ENCODE data around the gene LSM4. TPM values are rescaled to one million over a fixed set of nuclear protein-coding genes. Genes with fewer than 3 reads are reported as not detected.
A peak's percentile ranks its signal among the peaks of the same experiment; 100 is the strongest.

LSM4 gene
- total RNA-seq, 1 donor from 2014 or later = 440 TPM

DNA sequence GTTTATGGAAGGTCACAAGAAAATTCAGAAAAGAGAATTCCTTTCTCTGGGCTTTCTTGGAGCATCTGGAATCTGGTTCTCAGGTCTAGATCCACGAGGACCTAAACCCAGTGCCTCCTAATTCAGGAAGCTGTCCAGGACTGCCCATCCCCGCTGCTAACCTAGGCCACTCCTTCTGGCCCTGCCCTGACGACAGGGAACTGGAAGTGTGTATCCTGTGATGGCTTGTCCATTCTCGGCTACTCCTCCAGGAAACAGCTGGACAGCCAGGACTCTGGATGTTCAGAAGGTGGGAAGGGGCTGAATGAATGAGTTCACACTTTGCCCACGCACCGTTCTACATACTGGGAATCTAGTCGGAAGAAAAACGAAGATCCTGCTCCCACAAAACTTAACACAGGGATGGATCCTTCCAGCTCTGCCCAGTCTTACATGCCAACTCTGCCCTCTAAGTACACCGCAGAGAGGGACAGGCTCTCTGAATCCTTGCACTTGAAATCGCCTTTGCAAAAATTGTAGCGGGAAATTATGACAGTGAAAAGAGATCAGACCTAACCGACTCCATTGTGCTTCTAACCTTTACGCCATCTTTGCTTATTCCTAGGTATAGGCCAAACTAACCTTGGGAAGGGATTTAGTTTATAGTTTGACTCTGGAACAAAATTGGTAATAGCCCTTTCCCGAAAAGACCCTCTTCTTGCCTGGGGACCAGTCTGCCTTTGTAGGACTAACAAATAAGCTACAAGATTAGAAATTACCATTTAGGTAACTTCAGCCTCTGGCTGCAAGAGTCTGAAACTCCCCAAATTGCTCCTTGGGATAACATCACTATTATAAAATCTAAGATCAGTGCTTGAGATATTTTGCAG lies 1.8 kb downstream of the LSM4 start:
- peak overlapping the region; percentile 91 for H3K4me2 ChIP-seq

DNA sequence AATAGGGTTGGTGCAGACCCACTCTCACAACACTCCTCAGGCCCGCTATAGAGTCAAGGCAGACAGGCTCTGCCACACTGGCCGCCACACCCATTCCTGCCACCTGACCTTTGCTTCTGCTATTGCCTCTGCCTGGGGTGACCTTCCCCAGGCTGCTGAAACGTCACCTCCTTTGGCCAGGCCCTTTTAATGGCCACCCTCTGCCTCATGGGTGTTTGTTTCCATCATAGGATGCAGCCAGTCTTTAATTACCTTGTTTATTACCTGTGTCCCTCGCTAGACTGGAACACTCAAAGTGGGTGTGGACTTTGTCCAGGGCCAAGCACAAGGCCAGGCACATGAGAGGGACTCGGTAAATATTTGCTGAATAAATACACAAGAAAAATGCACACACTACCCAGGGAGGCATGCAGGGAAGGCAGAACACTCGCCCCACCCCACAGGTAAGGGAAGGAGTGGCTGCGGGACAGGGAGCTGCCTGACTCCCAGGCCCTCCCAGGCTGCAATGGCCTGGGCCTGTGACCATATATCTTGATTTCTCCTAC lies 3.2 kb downstream of the LSM4 start:
- no peak overlapping the region for H2AFZ ChIP-seq (replicated peaks)
- peak overlapping the region; percentile 46 for H3K27ac Mint-ChIP-seq
- H3K4me3 Mint-ChIP-seq = peak overlapping the region; percentile 66
- peaks cover 3% of the 10 kb centered on the region for H3K27me3 Mint-ChIP-seq (ENCODE audit: insufficient read depth, low read depth)
- no peak for TF ChIP-seq CTCF (IDR thresholded peaks at IDR 0.05)
- no peak for TF ChIP-seq EZH2 (IDR thresholded peaks at IDR 0.05)
- TF ChIP-seq EZH2phosphoT487 (IDR thresholded peaks at IDR 0.05) = no peak
- H3K36me3 Mint-ChIP-seq = peaks cover 9% of the 10 kb centered on the region
- no peak for DNase-seq (ENCODE audit: low spot score)
- H3F3A ChIP-seq (ENCODE audit: low read depth) = peaks cover 35% of the 10 kb centered on the region
- H4K20me1 ChIP-seq (ENCODE audit: low read depth) = peaks cover 32% of the 10 kb centered on the region
- H3K27ac ChIP-seq = no peak overlapping the region
- H3K27me3 ChIP-seq = no peaks in the 10 kb centered on the region
- H3K4me2 ChIP-seq = no peak overlapping the region
- H3K36me3 ChIP-seq = no peaks in the 10 kb centered on the region
- H3K9ac ChIP-seq = no peak overlapping the region
- no peaks in the 10 kb centered on the region for H3K9me3 Mint-ChIP-seq
- no peaks in the 10 kb centered on the region for H3K9me3 ChIP-seq (ENCODE audit: low read depth)
- H3K4me1 ChIP-seq = peaks cover 19% of the 10 kb centered on the region
- H3K79me2 ChIP-seq (ENCODE audit: low read depth) = peaks cover 75% of the 10 kb centered on the region
- H3K4me3 ChIP-seq = no peak overlapping the region
- H3K4me1 Mint-ChIP-seq = peaks cover 37% of the 10 kb centered on the region

More for the DNA sequence above, 1.8 kb downstream of the LSM4 start:
- H3K79me2 ChIP-seq (ENCODE audit: low read depth) = peaks cover 66% of the 10 kb centered on the region
- Mint-ChIP-seq H3K27me3 (ENCODE audit: insufficient read depth, low read depth) (peaks cover 3% of the 10 kb centered on the region), H3K36me3 (peaks cover 7% of the 10 kb centered on the region), H3K27ac (peak overlapping the region; percentile 46), H3K9me3 (no peaks in the 10 kb centered on the region), H3K4me3 (peak overlapping the region; percentile 85), H3K4me1 (peaks cover 37% of the 10 kb centered on the region)
- no peak for DNase-seq (ENCODE audit: low spot score)
- peaks cover 32% of the 10 kb centered on the region for H4K20me1 ChIP-seq (ENCODE audit: low read depth)
- H3K4me1 ChIP-seq = peaks cover 19% of the 10 kb centered on the region
- no peak overlapping the region for H2AFZ ChIP-seq (replicated peaks)
- H3F3A ChIP-seq (ENCODE audit: low read depth) = peaks cover 34% of the 10 kb centered on the region
- H3K36me3 ChIP-seq = no peaks in the 10 kb centered on the region
- H3K27me3 ChIP-seq = no peaks in the 10 kb centered on the region
- no peaks in the 10 kb centered on the region for H3K9me3 ChIP-seq (ENCODE audit: low read depth)
- peak overlapping the region; percentile 77 for H3K9ac ChIP-seq
- no peak for TF ChIP-seq EZH2 (IDR thresholded peaks at IDR 0.05)
- TF ChIP-seq EZH2phosphoT487 (IDR thresholded peaks at IDR 0.05) = no peak
- TF ChIP-seq CTCF (IDR thresholded peaks at IDR 0.05) = no peak
- no peak overlapping the region for H3K27ac ChIP-seq
- H3K4me3 ChIP-seq = peak overlapping the region; percentile 73

DNA sequence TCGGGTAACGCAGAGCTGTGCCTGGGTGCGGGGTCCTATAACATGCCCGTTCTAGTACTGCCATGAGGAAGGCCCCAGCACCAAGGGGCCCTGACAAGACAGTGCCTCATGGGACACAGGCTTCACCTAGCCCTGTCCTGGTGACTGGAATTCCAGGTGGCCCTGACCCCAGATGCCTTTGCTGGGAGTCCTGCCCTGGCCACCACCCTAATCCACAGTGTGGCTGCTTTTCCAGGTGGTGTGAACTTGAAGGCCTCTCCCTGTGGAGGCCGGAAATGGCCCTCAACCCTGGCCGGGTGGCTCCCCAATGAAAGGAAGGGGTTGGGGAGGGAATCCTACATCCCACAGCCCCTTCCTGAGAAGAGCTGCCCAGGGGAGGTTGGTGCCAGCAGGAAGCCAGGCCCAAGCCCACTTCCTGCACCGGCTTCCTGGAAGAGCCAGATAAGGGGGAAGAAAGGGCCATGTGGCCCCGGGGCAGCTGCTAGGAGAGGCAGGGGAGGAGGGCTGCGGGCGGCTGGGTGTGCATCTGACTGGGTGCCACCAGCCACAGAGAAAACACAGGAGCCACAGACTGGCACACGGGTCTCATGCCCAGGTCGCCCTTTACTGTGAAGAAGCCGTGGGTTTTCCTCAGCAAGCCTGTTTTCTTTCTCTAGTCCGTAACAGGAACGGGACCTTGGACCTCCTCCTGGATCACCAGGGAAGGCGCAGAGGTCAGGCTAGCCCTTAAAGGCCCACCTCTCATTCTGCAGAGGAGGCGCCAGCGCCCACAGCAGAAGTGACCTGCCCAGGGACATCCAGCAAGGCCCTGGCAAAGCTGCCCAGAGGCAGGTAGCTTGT lies 4.7 kb downstream of the LSM4 start:
- Histone ChIP-seq H3K4me2 (no peak overlapping the region), H4K20me1 (ENCODE audit: low read depth) (peaks cover 47% of the 10 kb centered on the region), H3F3A (ENCODE audit: low read depth) (peaks cover 20% of the 10 kb centered on the region), H3K9me3 (ENCODE audit: low read depth) (no peaks in the 10 kb centered on the region), H3K27ac (no peak overlapping the region), H3K27me3 (no peaks in the 10 kb centered on the region), H3K36me3 (peaks cover 3% of the 10 kb centered on the region), H2AFZ (replicated peaks) (no peak overlapping the region), H3K4me3 (no peak overlapping the region), H3K4me1 (peaks cover 13% of the 10 kb centered on the region), H3K79me2 (ENCODE audit: low read depth) (peaks cover 90% of the 10 kb centered on the region), H3K9ac (no peak overlapping the region)
- Mint-ChIP-seq H3K4me3 (no peak overlapping the region), H3K27me3 (ENCODE audit: insufficient read depth, low read depth) (peaks cover 3% of the 10 kb centered on the region), H3K27ac (no peak overlapping the region), H3K36me3 (peaks cover 12% of the 10 kb centered on the region), H3K9me3 (no peaks in the 10 kb centered on the region), H3K4me1 (peaks cover 25% of the 10 kb centered on the region)
- TF ChIP-seq EZH2 (IDR thresholded peaks at IDR 0.05) = no peak
- no peak for DNase-seq (ENCODE audit: low spot score)

Data from neural progenitor cell (in vitro differentiated cells).